Smooth muscle cell (in vitro differentiated cells): ENCODE data around the gene HPGD. TPM values are rescaled to one million over a fixed set of nuclear protein-coding genes. Genes with fewer than 3 reads are reported as not detected.

ENCODE experiments used
- DNase-seq: peaks from one replicate; lab custom pipeline; 2025; ENCODE audit not compliant: unreplicated experiment; lab: John Stamatoyannopoulos, UW
- H2AFZ ChIP-seq: fragments of 200-600 bp; sonication (generic); 2 replicates; pipeline ENCODE4 v1.6.0; 2016; ENCODE audit warnings: antibody characterized with exemption, low read depth, mild to moderate bottlenecking
- H3F3A ChIP-seq: fragments of 200-600 bp; sonication (generic); 2 replicates; pipeline ENCODE4 v1.6.0; 2017; ENCODE audit warnings: antibody characterized with exemption, low read depth
- H3K27ac ChIP-seq: fragments of 200-600 bp; sonication (generic); 2 replicates; pipeline ENCODE4 v1.5.1; 2016; ENCODE audit warnings: low read depth, mild to moderate bottlenecking
- H3K27me3 ChIP-seq: fragments of 200-600 bp; sonication (generic); 2 replicates; pipeline ENCODE4 v1.6.1; 2016; ENCODE audit warnings: low read depth, mild to moderate bottlenecking
- H3K36me3 ChIP-seq: fragments of 200-600 bp; sonication (generic); 2 replicates; pipeline ENCODE4 v1.5.1; 2016; ENCODE audit warnings: low read depth
- H3K4me1 ChIP-seq: fragments of 200-600 bp; sonication (generic); 2 replicates; pipeline ENCODE4 v1.5.1; 2016; ENCODE audit warnings: low read depth
- H3K4me2 ChIP-seq: fragments of 200-600 bp; sonication (generic); 2 replicates; pipeline ENCODE4 v1.6.0; 2016; ENCODE audit warnings: mild to moderate bottlenecking
- H3K4me3 ChIP-seq: fragments of 200-600 bp; sonication (generic); 2 replicates; pipeline ENCODE4 v1.5.1; 2016; ENCODE audit warnings: mild to moderate bottlenecking
- H3K79me2 ChIP-seq: fragments of 200-600 bp; sonication (generic); 2 replicates; pipeline ENCODE4 v1.6.0; 2016; ENCODE audit warnings: low read depth, mild to moderate bottlenecking
- H3K9ac ChIP-seq: fragments of 200-600 bp; sonication (generic); 2 replicates; pipeline ENCODE4 v1.6.0; 2016; ENCODE audit warnings: low read depth
- H3K9me3 ChIP-seq: fragments of 200-600 bp; sonication (generic); replicated peaks from 2 replicates; pipeline ENCODE4 v1.5.1; 2016; ENCODE audit warnings: low read depth
- H4K20me1 ChIP-seq: fragments of 200-600 bp; sonication (generic); 2 replicates; pipeline ENCODE4 v1.6.0; 2016; ENCODE audit warnings: low read depth
- WGBS: methylation state at CpG from one replicate; pipeline ENCODE4 v1.1.7; 2016; ENCODE audit warnings: low lambda C conversion rate; 5-methylcytosine and 5-hydroxymethylcytosine counted together
- polyA plus RNA-seq: library from polyadenylated mRNA; unstranded; fragments of >200 nt; fragmentation: Nextera tagmentation; extraction: Ambion mirVana; gene quantifications from 2 replicates; pipeline ENCODE4 v1.2.1, GENCODE V29; 2016
- total RNA-seq: library from RNA; depleted of rRNA; stranded (reverse); fragments of >200 nt; gene quantifications from 2 replicates; pipeline ENCODE4 v1.2.3, GENCODE V29; 2014
- TF ChIP-seq, protein P1 (sequence below): fragments of 200-600 bp; sonication (generic); IDR thresholded peaks from 2 replicates; pipeline ENCODE4 v1.5.1; 2017; ENCODE audit warnings: borderline replicate concordance, mild to moderate bottlenecking, antibody characterized with exemption; ENCODE audit not compliant: insufficient read depth, poor library complexity, severe bottlenecking

Gene HPGD
- total and polyA plus RNA-seq, 2 experiments from 2014 or later = 0.97 to 20.0 TPM

DNA sequence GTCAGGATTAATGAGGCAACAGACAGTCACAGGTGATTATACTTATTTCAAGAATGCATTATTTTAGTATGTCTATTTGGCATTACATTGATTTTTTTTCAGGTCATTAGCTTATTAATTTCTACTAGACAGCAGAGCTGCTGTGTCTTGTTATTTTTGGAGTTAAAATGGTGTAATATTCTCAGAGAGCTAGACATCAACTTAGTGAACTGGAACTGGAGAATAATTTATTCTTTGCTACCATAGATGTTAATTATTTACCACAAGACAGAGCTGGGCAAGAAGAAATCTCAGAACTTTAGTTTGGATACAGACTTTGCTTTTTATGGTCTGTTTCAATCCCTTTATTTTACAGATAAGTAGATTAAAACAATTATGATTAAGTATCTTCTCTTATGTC, 10.2 kb upstream of the HPGD start:
- TF ChIP-seq, protein P1, sequence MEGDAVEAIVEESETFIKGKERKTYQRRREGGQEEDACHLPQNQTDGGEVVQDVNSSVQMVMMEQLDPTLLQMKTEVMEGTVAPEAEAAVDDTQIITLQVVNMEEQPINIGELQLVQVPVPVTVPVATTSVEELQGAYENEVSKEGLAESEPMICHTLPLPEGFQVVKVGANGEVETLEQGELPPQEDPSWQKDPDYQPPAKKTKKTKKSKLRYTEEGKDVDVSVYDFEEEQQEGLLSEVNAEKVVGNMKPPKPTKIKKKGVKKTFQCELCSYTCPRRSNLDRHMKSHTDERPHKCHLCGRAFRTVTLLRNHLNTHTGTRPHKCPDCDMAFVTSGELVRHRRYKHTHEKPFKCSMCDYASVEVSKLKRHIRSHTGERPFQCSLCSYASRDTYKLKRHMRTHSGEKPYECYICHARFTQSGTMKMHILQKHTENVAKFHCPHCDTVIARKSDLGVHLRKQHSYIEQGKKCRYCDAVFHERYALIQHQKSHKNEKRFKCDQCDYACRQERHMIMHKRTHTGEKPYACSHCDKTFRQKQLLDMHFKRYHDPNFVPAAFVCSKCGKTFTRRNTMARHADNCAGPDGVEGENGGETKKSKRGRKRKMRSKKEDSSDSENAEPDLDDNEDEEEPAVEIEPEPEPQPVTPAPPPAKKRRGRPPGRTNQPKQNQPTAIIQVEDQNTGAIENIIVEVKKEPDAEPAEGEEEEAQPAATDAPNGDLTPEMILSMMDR = no peak
- DNase-seq = no peak
- no peaks in the 10 kb centered on the region for H3K27me3 ChIP-seq
- no peaks in the 10 kb centered on the region for H3F3A ChIP-seq
- no peaks in the 10 kb centered on the region for H4K20me1 ChIP-seq
- no peak overlapping the region for H2AFZ ChIP-seq
- no peak overlapping the region for H3K27ac ChIP-seq
- no peak overlapping the region for H3K4me2 ChIP-seq
- H3K9ac ChIP-seq = no peak overlapping the region
- no peaks in the 10 kb centered on the region for H3K9me3 ChIP-seq
- H3K4me3 ChIP-seq = no peak overlapping the region
- no peaks in the 10 kb centered on the region for H3K36me3 ChIP-seq
- H3K4me1 ChIP-seq = no peaks in the 10 kb centered on the region
- no peaks in the 10 kb centered on the region for H3K79me2 ChIP-seq

DNA sequence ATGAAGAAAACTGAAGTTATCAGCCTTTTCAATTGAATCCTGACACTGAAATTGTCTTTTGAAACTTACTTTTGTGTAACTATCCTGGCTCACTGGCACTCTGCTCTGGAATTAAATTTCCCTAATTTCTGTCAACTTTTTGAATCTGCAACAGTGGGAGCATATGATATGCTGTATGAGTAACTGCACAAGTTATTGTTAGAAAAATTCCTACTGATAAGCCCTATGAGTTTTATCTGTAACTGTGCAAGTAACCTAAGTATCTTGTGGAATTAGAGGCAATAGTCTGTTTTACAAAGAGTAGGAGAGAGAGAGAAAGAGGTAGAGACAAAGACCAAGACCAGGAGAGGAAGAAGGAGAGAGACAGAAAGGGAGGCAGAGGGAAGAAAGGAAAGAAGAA, 9.2 kb upstream of the HPGD start:
- DNase-seq = no peak
- Histone ChIP-seq H3F3A (no peaks in the 10 kb centered on the region), H3K9ac (no peak overlapping the region), H3K79me2 (no peaks in the 10 kb centered on the region), H3K9me3 (no peaks in the 10 kb centered on the region), H3K27me3 (no peaks in the 10 kb centered on the region), H2AFZ (no peak overlapping the region), H3K4me1 (no peaks in the 10 kb centered on the region), H3K27ac (no peak overlapping the region), H3K4me3 (no peak overlapping the region), H3K4me2 (no peak overlapping the region), H3K36me3 (no peaks in the 10 kb centered on the region), H4K20me1 (no peaks in the 10 kb centered on the region)
- TF ChIP-seq, protein P1 = no peak

DNA sequence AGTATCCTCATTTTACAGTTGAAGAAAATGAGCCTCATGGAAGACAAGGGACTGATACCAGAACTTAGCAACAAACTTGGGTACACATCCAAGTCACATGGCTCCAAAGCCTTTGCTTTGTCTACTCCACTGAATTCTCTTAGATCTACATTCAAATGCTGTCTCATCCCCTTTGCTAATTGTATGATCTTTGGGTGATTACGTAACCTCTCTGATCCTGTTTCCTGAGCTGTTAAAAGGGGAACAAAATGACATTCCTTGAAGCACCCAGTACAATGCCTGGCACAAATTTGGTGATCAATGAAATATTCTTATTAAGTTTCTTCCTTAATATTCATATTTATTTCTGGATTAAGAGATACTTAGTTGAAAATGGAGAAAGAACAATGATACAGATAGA, 5.9 kb upstream of the HPGD start:
- no peaks in the 10 kb centered on the region for H3F3A ChIP-seq
- H3K9ac ChIP-seq = no peak overlapping the region
- H3K4me2 ChIP-seq = no peak overlapping the region
- H3K4me3 ChIP-seq = no peak overlapping the region
- DNase-seq = no peak
- TF ChIP-seq, protein P1 = no peak
- no peaks in the 10 kb centered on the region for H3K79me2 ChIP-seq
- 93% methylated on average over 1 of the region's 1 CpG for WGBS
- peaks cover 9% of the 10 kb centered on the region for H3K27me3 ChIP-seq
- no peaks in the 10 kb centered on the region for H4K20me1 ChIP-seq
- H3K36me3 ChIP-seq = no peaks in the 10 kb centered on the region
- H2AFZ ChIP-seq = no peak overlapping the region
- H3K9me3 ChIP-seq = no peaks in the 10 kb centered on the region
- no peak overlapping the region for H3K27ac ChIP-seq
- no peaks in the 10 kb centered on the region for H3K4me1 ChIP-seq

DNA sequence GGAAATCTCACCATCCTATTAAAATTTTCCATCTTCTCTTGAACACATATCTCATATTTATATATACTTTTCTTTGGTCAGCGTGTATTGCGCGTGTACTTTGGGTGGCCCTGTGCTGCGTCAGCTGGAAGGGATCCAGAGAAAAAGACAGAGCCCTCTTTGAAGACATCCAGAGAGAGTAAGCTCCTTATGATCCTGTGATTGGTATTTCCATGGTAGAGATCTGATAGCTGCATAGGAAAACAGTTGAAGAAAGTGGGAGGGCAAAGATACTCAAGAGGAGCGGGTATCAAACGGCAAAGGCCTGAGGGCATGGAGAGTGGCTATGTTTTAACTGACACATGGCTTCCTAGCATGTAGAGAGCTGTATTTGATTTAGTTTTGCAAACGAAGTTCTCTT, 4.4 kb upstream of the HPGD start:
- Histone ChIP-seq H4K20me1 (no peaks in the 10 kb centered on the region), H3K9me3 (no peaks in the 10 kb centered on the region), H3K4me1 (no peaks in the 10 kb centered on the region), H3K27ac (no peak overlapping the region), H3K27me3 (peaks cover 24% of the 10 kb centered on the region), H3K9ac (no peak overlapping the region), H2AFZ (no peak overlapping the region), H3K36me3 (no peaks in the 10 kb centered on the region), H3F3A (no peaks in the 10 kb centered on the region), H3K79me2 (no peaks in the 10 kb centered on the region), H3K4me2 (no peak overlapping the region), H3K4me3 (no peak overlapping the region)
- DNase-seq = no peak
- TF ChIP-seq, protein P1 = no peak
- 81% methylated on average over 7 of the region's 7 CpGs for WGBS
